ENCODE results near the gene DENND1B.

- TF ChIP-seq CTCF (conservative IDR thresholded peaks at IDR 0.05), result no peak
- no peak for TF ChIP-seq ZFX (IDR thresholded peaks at IDR 0.05)
Measured at GRCh38 chr1:197813741-197814140, 38.5 kb upstream of the DENND1B start.

All from C4-2B (cell line).